IgD-negative memory B cell (primary cell): ENCODE results near the gene FRMD4A. TPM values are rescaled to one million over a fixed set of nuclear protein-coding genes. Genes with fewer than 3 reads are reported as not detected.

Source experiments
- H3K27ac Mint-ChIP-seq, 3 donors: one replicate each; pipeline ENCODE4 v1.8.0; 2020 to 2022; ENCODE audit warnings: mild to moderate bottlenecking in 3 of 3, mixed read lengths in 3 of 3, moderate library complexity in 1 of 3
- H3K27me3 Mint-ChIP-seq: one replicate; pipeline ENCODE4 v1.8.0; 2021; ENCODE audit warnings: mixed read lengths
- H3K36me3 Mint-ChIP-seq: one replicate; pipeline ENCODE4 v1.8.0; 2020; ENCODE audit warnings: mild to moderate bottlenecking, mixed read lengths
- H3K4me1 Mint-ChIP-seq, 3 donors: one replicate each; pipeline ENCODE4 v1.8.0; 2020 to 2022; ENCODE audit warnings: mixed read lengths in 3 of 3, mild to moderate bottlenecking in 1 of 3
- H3K4me3 Mint-ChIP-seq, 4 donors: one replicate each; pipeline ENCODE4 v1.8.0; 2020 to 2022; ENCODE audit warnings: mild to moderate bottlenecking in 4 of 4, mixed read lengths in 4 of 4, moderate library complexity in 3 of 4
- H3K9me3 Mint-ChIP-seq, 3 donors: one replicate each; pipeline ENCODE4 v1.8.0; 2020 to 2021; ENCODE audit warnings: mixed read lengths in 3 of 3, mild to moderate bottlenecking in 1 of 3
- polyA plus RNA-seq: library from polyadenylated mRNA; unstranded; fragments of 300-500 nt; fragmentation: Illumina TruSeq; gene quantifications from one replicate; pipeline ENCODE4 v1.2.3, GENCODE V29; 2021

Gene FRMD4A
- polyA plus RNA-seq, 1 donor from 2014 or later, result 1.7 TPM

GRCh38 chr10:14010101-14010558, 320.6 kb downstream of the FRMD4A start:
- peaks cover 19% of the 10 kb centered on the region for H3K27me3 Mint-ChIP-seq
- peaks cover 11 to 26% (median 21%) of the 10 kb centered on the region in 3 donors for H3K4me1 Mint-ChIP-seq
- H3K36me3 Mint-ChIP-seq, result no peaks in the 10 kb centered on the region
- peak overlapping the region; percentile 9 to 89 (median 62) for H3K27ac Mint-ChIP-seq
- peak overlapping the region; percentile 75 to 96 (median 85) for H3K4me3 Mint-ChIP-seq
- no peaks in the 10 kb centered on the region for H3K9me3 Mint-ChIP-seq

GRCh38 chr10:14009371-14010100, 321.2 kb downstream of the FRMD4A start:
- no peaks in the 10 kb centered on the region for H3K36me3 Mint-ChIP-seq
- H3K4me3 Mint-ChIP-seq, result peak overlapping the region; percentile 75 to 96 (median 85)
- no peaks in the 10 kb centered on the region for H3K9me3 Mint-ChIP-seq
- H3K27me3 Mint-ChIP-seq, result peaks cover 19% of the 10 kb centered on the region
- peak overlapping the region; percentile 9 to 89 (median 62) for H3K27ac Mint-ChIP-seq
- H3K4me1 Mint-ChIP-seq, result peaks cover 11 to 26% (median 21%) of the 10 kb centered on the region in 3 donors

- Mint-ChIP-seq H3K4me3 (peak overlapping the region; percentile 75 to 96 (median 88)), H3K27me3 (peaks cover 19% of the 10 kb centered on the region)
Observed at GRCh38 chr10:14008740-14009080, 322.0 kb downstream of the FRMD4A start.

GRCh38 chr10:14004536-14004935, 326.2 kb downstream of the FRMD4A start:
- Mint-ChIP-seq H3K4me1 (peaks cover 5 to 17% (median 15%) of the 10 kb centered on the region in 3 donors), H3K36me3 (no peaks in the 10 kb centered on the region), H3K4me3 (no peak overlapping the region), H3K27ac (no peak overlapping the region), H3K27me3 (peaks cover 17% of the 10 kb centered on the region), H3K9me3 (peaks cover 0 to 2% (median 0%) of the 10 kb centered on the region in 3 donors)

More at GRCh38 chr10:14008740-14009080, 322.0 kb downstream of the FRMD4A start:
- Mint-ChIP-seq H3K4me1 (peaks cover 11 to 26% (median 21%) of the 10 kb centered on the region in 3 donors), H3K36me3 (no peaks in the 10 kb centered on the region), H3K9me3 (no peaks in the 10 kb centered on the region), H3K27ac (peak overlapping the region in 2 of 3 donors; percentile 70 to 89)

GRCh38 chr10:14003517-14004184, 327.1 kb downstream of the FRMD4A start:
- peaks cover 5 to 16% (median 12%) of the 10 kb centered on the region in 3 donors for H3K4me1 Mint-ChIP-seq
- H3K27ac Mint-ChIP-seq, result no peak overlapping the region
- peaks cover 2% of the 10 kb centered on the region for H3K36me3 Mint-ChIP-seq
- H3K9me3 Mint-ChIP-seq, result peaks cover 0 to 2% (median 0%) of the 10 kb centered on the region in 3 donors
- H3K4me3 Mint-ChIP-seq, result no peak overlapping the region
- H3K27me3 Mint-ChIP-seq, result peaks cover 15% of the 10 kb centered on the region

GRCh38 chr10:14001298-14002040, 329.3 kb downstream of the FRMD4A start:
- Mint-ChIP-seq H3K27me3 (peaks cover 10% of the 10 kb centered on the region), H3K27ac (no peak overlapping the region), H3K9me3 (peaks cover 0 to 2% (median 0%) of the 10 kb centered on the region in 3 donors), H3K36me3 (peaks cover 2% of the 10 kb centered on the region), H3K4me1 (peaks cover 9 to 19% (median 11%) of the 10 kb centered on the region in 3 donors), H3K4me3 (no peak overlapping the region)

GRCh38 chr10:13998163-13998835, 332.4 kb downstream of the FRMD4A start:
- peak overlapping the region in 1 of 3 donors; percentile 2 for H3K27ac Mint-ChIP-seq
- H3K27me3 Mint-ChIP-seq, result peaks cover 7% of the 10 kb centered on the region
- H3K4me1 Mint-ChIP-seq, result peaks cover 25 to 43% (median 29%) of the 10 kb centered on the region in 3 donors

GRCh38 chr10:13997650-13998049, 333.1 kb downstream of the FRMD4A start:
- peaks cover 7% of the 10 kb centered on the region for H3K27me3 Mint-ChIP-seq
- no peak overlapping the region for H3K27ac Mint-ChIP-seq
- peaks cover 2% of the 10 kb centered on the region for H3K36me3 Mint-ChIP-seq
- H3K4me3 Mint-ChIP-seq, result no peak overlapping the region
- no peaks in the 10 kb centered on the region for H3K9me3 Mint-ChIP-seq
- H3K4me1 Mint-ChIP-seq, result peaks cover 30 to 48% (median 34%) of the 10 kb centered on the region in 3 donors

More at GRCh38 chr10:13998163-13998835, 332.4 kb downstream of the FRMD4A start:
- H3K9me3 Mint-ChIP-seq, result peaks cover 0 to 2% (median 0%) of the 10 kb centered on the region in 3 donors
- no peak overlapping the region for H3K4me3 Mint-ChIP-seq
- peaks cover 2% of the 10 kb centered on the region for H3K36me3 Mint-ChIP-seq

- H3K27me3 Mint-ChIP-seq, result peaks cover 8% of the 10 kb centered on the region
- peaks cover 2% of the 10 kb centered on the region for H3K36me3 Mint-ChIP-seq
- H3K4me1 Mint-ChIP-seq, result peaks cover 34 to 51% (median 38%) of the 10 kb centered on the region in 3 donors
- no peaks in the 10 kb centered on the region for H3K9me3 Mint-ChIP-seq
- peak overlapping the region in 2 of 3 donors; percentile 72 to 80 for H3K27ac Mint-ChIP-seq
- peak overlapping the region in 3 of 4 donors; percentile 72 to 79 (median 77) for H3K4me3 Mint-ChIP-seq
Observed at GRCh38 chr10:13994932-13995331, 335.8 kb downstream of the FRMD4A start.

GRCh38 chr10:13993673-13994089, 337.0 kb downstream of the FRMD4A start:
- Mint-ChIP-seq H3K27ac (peak overlapping the region; percentile 65 to 96 (median 95)), H3K9me3 (peaks cover 0 to under 1% (median 0%) of the 10 kb centered on the region in 3 donors), H3K4me1 (peaks cover 31 to 51% (median 35%) of the 10 kb centered on the region in 3 donors), H3K4me3 (peak overlapping the region; percentile 8 to 85 (median 76)), H3K36me3 (peaks cover 1% of the 10 kb centered on the region), H3K27me3 (peaks cover 5% of the 10 kb centered on the region)

- peaks cover 1% of the 10 kb centered on the region for H3K36me3 Mint-ChIP-seq
- peaks cover 0 to 1% (median 0%) of the 10 kb centered on the region in 3 donors for H3K9me3 Mint-ChIP-seq
- H3K4me1 Mint-ChIP-seq, result peaks cover 33 to 52% (median 36%) of the 10 kb centered on the region in 3 donors
- peak overlapping the region; percentile 65 to 96 (median 93) for H3K27ac Mint-ChIP-seq
- H3K27me3 Mint-ChIP-seq, result peaks cover 3% of the 10 kb centered on the region
- peak overlapping the region; percentile 8 to 85 (median 76) for H3K4me3 Mint-ChIP-seq
Observed at GRCh38 chr10:13993169-13993568, 337.6 kb downstream of the FRMD4A start.

- peaks cover 1% of the 10 kb centered on the region for H3K36me3 Mint-ChIP-seq
- H3K4me3 Mint-ChIP-seq, result peak overlapping the region in 1 of 4 donors; percentile 34
- peaks cover 31 to 46% (median 42%) of the 10 kb centered on the region in 3 donors for H3K4me1 Mint-ChIP-seq
- no peak overlapping the region for H3K27ac Mint-ChIP-seq
- H3K27me3 Mint-ChIP-seq, result peaks cover 1% of the 10 kb centered on the region
- peaks cover 0 to 1% (median 0%) of the 10 kb centered on the region in 3 donors for H3K9me3 Mint-ChIP-seq
Observed at GRCh38 chr10:13991353-13991752, 339.4 kb downstream of the FRMD4A start.

- Mint-ChIP-seq H3K4me1 (peaks cover 31 to 42% (median 42%) of the 10 kb centered on the region in 3 donors), H3K27me3 (peaks cover 1% of the 10 kb centered on the region), H3K36me3 (peaks cover 1% of the 10 kb centered on the region), H3K9me3 (peaks cover 0 to 1% (median 0%) of the 10 kb centered on the region in 3 donors), H3K4me3 (no peak overlapping the region), H3K27ac (no peak overlapping the region)
Observed at GRCh38 chr10:13990946-13991345, 339.8 kb downstream of the FRMD4A start.

- peaks cover 1% of the 10 kb centered on the region for H3K27me3 Mint-ChIP-seq
Observed at GRCh38 chr10:13990392-13990805, 340.3 kb downstream of the FRMD4A start.

More at GRCh38 chr10:13990392-13990805, 340.3 kb downstream of the FRMD4A start:
- peaks cover 0 to 1% (median 0%) of the 10 kb centered on the region in 3 donors for H3K9me3 Mint-ChIP-seq
- no peak overlapping the region for H3K27ac Mint-ChIP-seq
- H3K4me3 Mint-ChIP-seq, result no peak overlapping the region
- H3K36me3 Mint-ChIP-seq, result peaks cover 1% of the 10 kb centered on the region
- H3K4me1 Mint-ChIP-seq, result peaks cover 29 to 42% (median 40%) of the 10 kb centered on the region in 3 donors
